IgD-negative memory B cell (primary cell): ENCODE results near the gene RFLNA. TPM values are rescaled to one million over a fixed set of nuclear protein-coding genes. Genes with fewer than 3 reads are reported as not detected.
A peak's percentile ranks its signal among the peaks of the same experiment; 100 is the strongest.

Source experiments
- H3K27ac Mint-ChIP-seq, 3 donors: one replicate each; pipeline ENCODE4 v1.8.0; 2020 to 2022; ENCODE audit warnings: mild to moderate bottlenecking in 3 of 3, mixed read lengths in 3 of 3, moderate library complexity in 1 of 3
- H3K27me3 Mint-ChIP-seq: one replicate; pipeline ENCODE4 v1.8.0; 2021; ENCODE audit warnings: mixed read lengths
- H3K36me3 Mint-ChIP-seq: one replicate; pipeline ENCODE4 v1.8.0; 2020; ENCODE audit warnings: mild to moderate bottlenecking, mixed read lengths
- H3K4me1 Mint-ChIP-seq, 3 donors: one replicate each; pipeline ENCODE4 v1.8.0; 2020 to 2022; ENCODE audit warnings: mixed read lengths in 3 of 3, mild to moderate bottlenecking in 1 of 3
- H3K4me3 Mint-ChIP-seq, 4 donors: one replicate each; pipeline ENCODE4 v1.8.0; 2020 to 2022; ENCODE audit warnings: mild to moderate bottlenecking in 4 of 4, mixed read lengths in 4 of 4, moderate library complexity in 3 of 4
- H3K9me3 Mint-ChIP-seq, 3 donors: one replicate each; pipeline ENCODE4 v1.8.0; 2020 to 2021; ENCODE audit warnings: mixed read lengths in 3 of 3, mild to moderate bottlenecking in 1 of 3
- polyA plus RNA-seq: library from polyadenylated mRNA; unstranded; fragments of 300-500 nt; fragmentation: Illumina TruSeq; gene quantifications from one replicate; pipeline ENCODE4 v1.2.3, GENCODE V29; 2021

The RFLNA gene
- polyA plus RNA-seq, 1 donor from 2014 or later = not detected

- H3K27me3 Mint-ChIP-seq = no peaks in the 10 kb centered on the region
- H3K27ac Mint-ChIP-seq = no peak overlapping the region
- H3K4me1 Mint-ChIP-seq = no peaks in the 10 kb centered on the region
- H3K9me3 Mint-ChIP-seq = peaks cover 0 to 6% (median 6%) of the 10 kb centered on the region in 3 donors
- H3K36me3 Mint-ChIP-seq = peaks cover 10% of the 10 kb centered on the region
- H3K4me3 Mint-ChIP-seq = no peak overlapping the region
Measured at GRCh38 chr12:124328116-124328515, 33.2 kb downstream of the RFLNA start.

- Mint-ChIP-seq H3K27ac (no peak overlapping the region), H3K36me3 (peaks cover 11% of the 10 kb centered on the region)
Measured at GRCh38 chr12:124328636-124329035, 33.7 kb downstream of the RFLNA start.

GRCh38 chr12:124332058-124332672, 37.3 kb downstream of the RFLNA start:
- no peak overlapping the region for H3K27ac Mint-ChIP-seq
- H3K9me3 Mint-ChIP-seq = no peaks in the 10 kb centered on the region
- no peaks in the 10 kb centered on the region for H3K4me1 Mint-ChIP-seq
- no peaks in the 10 kb centered on the region for H3K27me3 Mint-ChIP-seq
- no peak overlapping the region for H3K4me3 Mint-ChIP-seq
- H3K36me3 Mint-ChIP-seq = peaks cover 6% of the 10 kb centered on the region

More at GRCh38 chr12:124328636-124329035, 33.7 kb downstream of the RFLNA start:
- Mint-ChIP-seq H3K9me3 (peaks cover 0 to 6% (median 6%) of the 10 kb centered on the region in 3 donors), H3K4me1 (no peaks in the 10 kb centered on the region), H3K4me3 (no peak overlapping the region), H3K27me3 (no peaks in the 10 kb centered on the region)

DNA sequence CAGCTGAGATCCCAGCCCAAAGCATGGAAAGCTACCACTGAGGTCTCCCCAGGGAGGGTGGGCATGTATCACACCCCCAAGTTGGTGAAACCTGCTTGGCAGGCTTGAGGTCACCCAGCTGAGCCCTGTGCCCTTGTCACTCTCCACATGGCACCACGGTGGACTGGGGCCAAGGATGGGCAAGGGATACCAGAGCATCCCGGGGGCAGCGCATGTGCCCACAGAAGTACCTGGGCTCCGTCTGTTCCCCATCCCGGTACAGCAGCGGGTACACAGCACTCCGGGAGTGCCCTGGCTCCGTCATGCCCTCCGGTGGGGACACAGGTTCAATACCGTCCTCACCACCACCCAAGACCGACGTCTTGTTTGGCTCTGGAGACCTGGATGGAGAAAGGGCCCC, 38.0 kb downstream of the RFLNA start:
- H3K27ac Mint-ChIP-seq = no peak overlapping the region
- H3K4me3 Mint-ChIP-seq = no peak overlapping the region
- no peaks in the 10 kb centered on the region for H3K9me3 Mint-ChIP-seq
- peaks cover 6% of the 10 kb centered on the region for H3K36me3 Mint-ChIP-seq
- H3K27me3 Mint-ChIP-seq = no peaks in the 10 kb centered on the region
- no peaks in the 10 kb centered on the region for H3K4me1 Mint-ChIP-seq

GRCh38 chr12:124333724-124334123, 38.8 kb downstream of the RFLNA start:
- Mint-ChIP-seq H3K9me3 (no peaks in the 10 kb centered on the region), H3K4me3 (no peak overlapping the region), H3K36me3 (peaks cover 6% of the 10 kb centered on the region), H3K27me3 (no peaks in the 10 kb centered on the region), H3K27ac (peak overlapping the region in 1 of 3 donors; percentile 35), H3K4me1 (no peaks in the 10 kb centered on the region)

DNA sequence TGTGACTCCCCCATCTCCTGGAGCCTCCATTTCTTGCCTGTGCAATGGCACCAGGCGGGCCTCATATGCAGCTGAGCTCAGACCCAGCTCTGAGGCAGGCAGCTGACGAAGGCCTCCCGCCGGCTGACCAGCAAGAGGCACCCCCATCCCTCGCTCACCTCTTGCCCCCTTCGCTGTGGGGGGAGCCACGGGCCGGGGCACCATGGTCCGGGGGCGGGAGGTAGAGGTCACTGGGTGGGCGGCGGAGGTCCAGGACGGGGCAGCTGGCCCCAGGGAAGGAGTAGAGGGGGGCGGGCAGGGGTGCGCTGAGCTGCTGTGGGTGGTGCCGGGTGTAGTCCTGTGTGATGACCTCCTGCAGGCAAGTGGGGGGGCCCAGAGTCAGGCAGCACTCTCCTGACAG, 39.4 kb downstream of the RFLNA start:
- H3K4me3 Mint-ChIP-seq = no peak overlapping the region
- H3K27ac Mint-ChIP-seq = peak overlapping the region in 1 of 3 donors; percentile 35
- peaks cover 6% of the 10 kb centered on the region for H3K36me3 Mint-ChIP-seq
- H3K4me1 Mint-ChIP-seq = no peaks in the 10 kb centered on the region
- no peaks in the 10 kb centered on the region for H3K9me3 Mint-ChIP-seq
- no peaks in the 10 kb centered on the region for H3K27me3 Mint-ChIP-seq

DNA sequence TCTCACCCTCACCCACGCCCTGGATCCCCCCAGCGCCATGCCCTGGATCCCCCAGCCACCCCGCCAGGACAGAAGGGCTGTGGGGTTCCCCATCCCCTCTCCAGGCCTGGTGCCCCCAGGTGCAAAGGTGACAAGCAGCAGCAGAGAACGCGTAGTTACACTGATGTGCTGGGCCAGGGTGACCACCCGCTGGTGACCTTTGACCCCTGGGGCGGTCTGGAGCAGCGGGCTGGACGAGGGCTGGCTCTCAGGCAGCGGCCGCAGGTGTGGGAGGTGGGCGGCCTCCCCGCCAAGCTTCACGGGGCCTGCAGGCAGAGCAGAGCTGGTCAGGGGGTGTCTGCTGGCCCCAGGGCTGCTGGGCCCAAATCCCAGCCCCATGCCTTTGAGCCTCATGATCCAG, 40.1 kb downstream of the RFLNA start:
- Mint-ChIP-seq H3K27ac (no peak overlapping the region), H3K27me3 (no peaks in the 10 kb centered on the region), H3K4me3 (no peak overlapping the region), H3K36me3 (peaks cover 6% of the 10 kb centered on the region), H3K9me3 (no peaks in the 10 kb centered on the region), H3K4me1 (no peaks in the 10 kb centered on the region)

GRCh38 chr12:124335426-124336183, 40.7 kb downstream of the RFLNA start:
- peak overlapping the region in 1 of 3 donors; percentile 82 for H3K27ac Mint-ChIP-seq
- H3K4me3 Mint-ChIP-seq = no peak overlapping the region
- H3K4me1 Mint-ChIP-seq = no peaks in the 10 kb centered on the region
- H3K36me3 Mint-ChIP-seq = peaks cover 6% of the 10 kb centered on the region
- H3K27me3 Mint-ChIP-seq = no peaks in the 10 kb centered on the region
- no peaks in the 10 kb centered on the region for H3K9me3 Mint-ChIP-seq

DNA sequence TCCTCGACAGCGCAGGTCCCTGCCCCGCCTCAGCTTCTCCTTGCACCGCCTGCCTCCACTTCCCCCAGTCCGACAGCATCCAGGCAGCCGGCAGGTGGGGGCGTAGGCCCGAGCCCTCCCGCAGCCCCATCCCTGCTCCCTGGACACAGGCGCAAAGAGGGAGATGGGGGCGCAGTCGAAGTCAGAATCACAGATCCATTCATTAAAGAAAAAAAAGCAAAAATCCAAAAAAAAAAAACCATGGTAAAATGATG, 41.2 kb downstream of the RFLNA start:
- H3K27me3 Mint-ChIP-seq = no peaks in the 10 kb centered on the region

DNA sequence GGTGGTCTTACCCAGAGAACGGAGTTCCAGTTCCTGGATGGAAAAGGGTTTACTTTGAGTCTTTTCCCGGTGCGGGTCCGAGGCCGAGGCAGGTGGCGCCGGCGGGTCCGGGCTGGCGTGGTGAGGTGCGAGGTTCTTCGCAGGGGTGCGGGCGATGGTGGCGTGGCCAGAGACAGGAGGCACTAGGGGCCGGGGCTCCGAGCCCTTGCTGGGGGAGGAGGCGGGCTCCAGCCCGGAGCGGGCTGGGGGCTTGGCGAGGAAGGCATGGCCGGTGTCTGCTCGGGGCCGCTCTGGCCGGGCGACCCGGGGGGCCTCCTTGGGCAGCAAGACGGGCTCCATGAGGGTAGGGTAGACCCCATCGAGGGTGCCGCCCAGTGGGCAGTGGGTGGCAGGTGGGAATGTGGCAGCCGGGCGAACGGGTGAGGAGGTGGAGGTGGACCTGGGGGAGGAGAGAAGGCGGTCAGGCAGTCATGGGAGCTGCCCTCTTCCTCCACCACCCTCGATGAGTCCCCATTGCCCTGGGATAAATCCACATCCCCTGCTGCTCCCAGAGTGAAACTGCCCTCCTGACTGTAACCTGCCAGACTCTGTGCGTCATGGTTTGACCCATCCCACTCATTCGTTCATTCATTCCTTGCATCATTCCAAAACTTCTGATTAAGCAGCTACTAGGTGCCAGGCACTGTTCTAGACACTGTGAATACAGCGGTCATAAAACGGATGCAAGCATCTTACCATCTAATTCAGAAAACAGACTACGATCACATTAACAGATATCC, 42.0 kb downstream of the RFLNA start:
- Mint-ChIP-seq H3K9me3 (no peaks in the 10 kb centered on the region), H3K36me3 (peaks cover 9% of the 10 kb centered on the region), H3K27ac (no peak overlapping the region), H3K27me3 (no peaks in the 10 kb centered on the region), H3K4me3 (no peak overlapping the region), H3K4me1 (peaks cover 0 to 1% (median 0%) of the 10 kb centered on the region in 3 donors)

More for the DNA sequence above, 41.2 kb downstream of the RFLNA start:
- Mint-ChIP-seq H3K4me1 (peaks cover 0 to 1% (median 0%) of the 10 kb centered on the region in 3 donors), H3K9me3 (no peaks in the 10 kb centered on the region), H3K36me3 (peaks cover 9% of the 10 kb centered on the region), H3K27ac (peak overlapping the region in 1 of 3 donors; percentile 82), H3K4me3 (no peak overlapping the region)

DNA sequence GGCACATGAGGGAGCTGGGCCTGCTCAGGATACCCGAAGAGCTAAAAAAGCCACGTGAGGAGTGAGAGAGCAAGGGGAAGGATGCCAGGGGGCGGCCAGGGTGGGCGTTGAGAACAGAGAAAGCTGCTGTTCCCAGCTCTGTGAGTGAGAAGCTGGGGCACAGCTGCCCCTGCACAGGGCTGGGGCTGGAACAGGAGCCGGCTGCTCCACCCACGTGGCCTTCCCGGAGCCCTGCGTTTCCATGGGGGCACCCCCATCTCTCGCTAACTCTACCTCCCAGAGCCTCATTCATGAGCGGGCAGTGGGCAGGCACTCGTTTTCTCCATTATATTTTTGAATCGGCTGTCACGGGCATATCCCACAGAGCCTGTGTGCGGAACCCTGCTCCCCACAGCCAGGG, 42.7 kb downstream of the RFLNA start:
- Mint-ChIP-seq H3K9me3 (no peaks in the 10 kb centered on the region), H3K4me3 (no peak overlapping the region), H3K36me3 (peaks cover 9% of the 10 kb centered on the region), H3K27ac (no peak overlapping the region), H3K4me1 (peaks cover 0 to 1% (median 0%) of the 10 kb centered on the region in 3 donors), H3K27me3 (no peaks in the 10 kb centered on the region)

GRCh38 chr12:124338448-124338847, 43.6 kb downstream of the RFLNA start:
- Mint-ChIP-seq H3K4me3 (no peak overlapping the region), H3K27me3 (no peaks in the 10 kb centered on the region), H3K36me3 (peaks cover 6% of the 10 kb centered on the region), H3K9me3 (peaks cover 0 to 2% (median 0%) of the 10 kb centered on the region in 3 donors), H3K4me1 (peaks cover 0 to 1% (median 0%) of the 10 kb centered on the region in 3 donors), H3K27ac (no peak overlapping the region)

- H3K4me1 Mint-ChIP-seq = peaks cover 0 to 1% (median 0%) of the 10 kb centered on the region in 3 donors
- no peak overlapping the region for H3K27ac Mint-ChIP-seq
- no peak overlapping the region for H3K4me3 Mint-ChIP-seq
- H3K27me3 Mint-ChIP-seq = no peaks in the 10 kb centered on the region
- H3K36me3 Mint-ChIP-seq = peaks cover 9% of the 10 kb centered on the region
- H3K9me3 Mint-ChIP-seq = peaks cover 0 to 2% (median 0%) of the 10 kb centered on the region in 3 donors
Measured at GRCh38 chr12:124338876-124339603, 44.1 kb downstream of the RFLNA start.

DNA sequence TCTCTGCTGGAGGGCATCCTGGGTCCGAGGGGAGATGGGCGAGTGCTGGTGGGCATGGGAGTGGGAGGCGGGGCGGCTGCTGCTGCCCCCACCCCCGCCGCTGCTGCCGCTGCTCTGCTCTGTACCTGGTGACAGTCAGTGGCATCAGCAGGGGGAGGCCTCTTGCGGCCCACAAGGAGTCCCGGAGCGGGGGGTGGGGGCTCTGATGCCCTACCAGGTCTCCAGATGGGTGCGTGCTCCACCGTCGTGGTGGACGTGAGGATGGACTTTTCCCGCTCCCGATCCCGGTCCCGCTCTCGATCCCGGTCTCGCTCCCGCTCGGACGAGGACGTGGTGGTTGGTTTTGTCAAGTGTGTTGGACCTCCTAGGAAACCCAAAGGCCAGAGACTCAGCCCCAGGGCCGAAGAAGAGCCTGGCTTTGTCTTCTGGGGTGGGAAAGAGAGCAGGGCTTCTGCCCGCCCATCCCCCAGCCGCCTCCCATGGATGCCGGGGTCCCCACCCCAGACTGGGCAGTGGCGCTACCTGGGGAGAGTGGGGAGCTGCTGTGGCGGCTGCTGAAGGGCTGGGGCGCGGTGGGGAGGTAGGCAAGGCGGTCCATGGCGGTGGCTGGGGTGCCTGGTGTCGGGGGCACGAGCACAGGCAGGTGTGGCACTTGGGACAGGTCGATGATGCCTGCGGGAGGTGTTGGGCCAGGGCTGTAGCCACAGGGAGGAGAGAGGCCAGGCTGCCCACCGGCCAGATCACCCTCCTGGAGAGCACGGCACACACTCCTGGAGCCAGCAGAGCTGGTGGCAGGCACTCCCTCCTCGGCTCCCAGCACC, 45.4 kb downstream of the RFLNA start:
- Mint-ChIP-seq H3K27me3 (no peaks in the 10 kb centered on the region), H3K27ac (no peak overlapping the region), H3K36me3 (peaks cover 11% of the 10 kb centered on the region), H3K4me1 (peaks cover 0 to 1% (median 0%) of the 10 kb centered on the region in 3 donors), H3K4me3 (peak overlapping the region in 1 of 4 donors; percentile 54), H3K9me3 (peaks cover 0 to 2% (median 0%) of the 10 kb centered on the region in 3 donors)
